ENCODE measurements around the gene ASH1L.

DNA sequence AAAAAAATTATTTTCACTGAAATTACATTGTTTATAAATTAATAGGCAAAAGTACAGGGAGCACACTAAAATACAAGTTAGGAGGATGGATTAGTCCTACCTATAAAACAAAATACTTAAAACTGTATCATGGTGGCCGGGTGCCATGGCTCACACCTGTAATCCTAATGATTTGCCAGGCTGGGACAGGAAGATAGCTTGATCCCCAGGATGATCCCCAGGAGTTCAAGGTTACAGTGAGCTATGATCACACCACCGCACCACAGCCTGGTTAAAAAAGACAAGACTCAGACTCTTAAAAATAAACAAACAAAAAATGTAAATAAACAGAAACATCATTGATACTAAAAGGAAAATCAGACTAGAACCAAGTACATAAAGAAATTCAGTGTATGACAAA lies 53.5 kb downstream of the ASH1L start:
- no peak for TF ChIP-seq MAX (IDR thresholded peaks at IDR 0.05; ENCODE audit: insufficient read depth, insufficient read length)
- no peak for TF ChIP-seq CTCF (IDR thresholded peaks at IDR 0.05; ENCODE audit: extremely low read depth in 1 of 2, insufficient read depth in 1 of 2, low read depth in 1 of 2, low read length in 2 of 2)

Measured in endothelial cell of umbilical vein (primary cell).